ENCODE measurements around the gene GART. TPM values are rescaled to one million over a fixed set of nuclear protein-coding genes. Genes with fewer than 3 reads are reported as not detected.

The GART gene
- total RNA-seq, 6 experiments from 2014 or later = 23.0 to 93.5 (median 39.3) TPM

DNA sequence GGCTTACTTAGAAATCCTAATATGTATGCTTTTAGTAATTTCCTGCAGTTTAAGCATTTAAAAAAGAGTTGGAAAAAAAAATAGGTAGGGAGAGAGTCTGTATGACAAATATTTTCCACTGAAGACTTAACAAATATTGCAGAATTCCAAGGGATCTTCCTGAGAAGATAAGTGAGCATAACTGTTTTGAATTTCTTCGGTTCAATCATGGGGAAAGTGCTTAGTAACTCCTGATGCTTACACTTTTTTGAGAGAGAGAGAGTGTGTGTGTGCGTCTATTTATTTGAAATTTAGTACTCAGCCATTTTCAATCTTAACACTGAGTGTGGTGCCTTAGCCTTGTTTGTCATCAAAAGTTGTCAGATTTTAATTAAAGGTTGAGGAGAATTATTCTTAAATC lies 19.5 kb upstream of the GART start:
- Histone ChIP-seq H3K4me1 (no peaks in the 10 kb centered on the region), H3K27ac (no peak overlapping the region), H3K36me3 (peaks cover 0 to 63% (median 35%) of the 10 kb centered on the region in 4 donors), H3K4me3 (no peak overlapping the region), H3K9me3 (no peaks in the 10 kb centered on the region), H3K27me3 (no peaks in the 10 kb centered on the region)
- 71% methylated on average over 2 of the region's 2 CpGs for WGBS (ENCODE audit: insufficient coverage, low coverage, low lambda C conversion rate, missing lambda C conversion rate)
- ATAC-seq (no peak), DNase-seq (no peak)
- intact Hi-C loops (cut with DNase I) = no loop called here
- TF ChIP-seq CTCF (IDR thresholded peaks at IDR 0.05) = no peak
- no peak for TF ChIP-seq POLR2A (IDR thresholded peaks at IDR 0.05)

- Histone ChIP-seq H3K27ac (no peak overlapping the region), H3K9me3 (no peaks in the 10 kb centered on the region), H3K4me3 (no peak overlapping the region), H3K27me3 (no peaks in the 10 kb centered on the region), H3K36me3 (peaks cover 0 to 65% (median 36%) of the 10 kb centered on the region in 4 donors), H3K4me1 (no peaks in the 10 kb centered on the region)
- DNase-seq (no peak), ATAC-seq (no peak)
- intact Hi-C loops (cut with DNase I) = no loop called here
- TF ChIP-seq CTCF (IDR thresholded peaks at IDR 0.05) = no peak
- TF ChIP-seq POLR2A (IDR thresholded peaks at IDR 0.05) = no peak
These were observed 19.0 kb upstream of the GART start for GRCh38 chr21:33560965-33561364.

GRCh38 chr21:33559813-33560212 lies 17.9 kb upstream of the GART start:
- Histone ChIP-seq H3K27me3 (no peaks in the 10 kb centered on the region), H3K36me3 (peaks cover 0 to 72% (median 38%) of the 10 kb centered on the region in 4 donors), H3K27ac (no peak overlapping the region), H3K4me1 (no peaks in the 10 kb centered on the region), H3K4me3 (no peak overlapping the region), H3K9me3 (no peaks in the 10 kb centered on the region)
- DNase-seq = no peak
- intact Hi-C loops (cut with DNase I) = no loop called here
- 85% methylated on average over 10 of the region's 10 CpGs for WGBS (ENCODE audit: insufficient coverage, low coverage, low lambda C conversion rate, missing lambda C conversion rate)
- ATAC-seq = no peak
- TF ChIP-seq CTCF (IDR thresholded peaks at IDR 0.05) = no peak
- no peak for TF ChIP-seq POLR2A (IDR thresholded peaks at IDR 0.05)

GRCh38 chr21:33558777-33559421 lies 17.0 kb upstream of the GART start:
- intact Hi-C loops (cut with DNase I) = no loop called here
- no peaks in the 10 kb centered on the region for H3K4me1 ChIP-seq
- peaks cover 2 to 80% (median 43%) of the 10 kb centered on the region in 4 donors for H3K36me3 ChIP-seq
- no peak for TF ChIP-seq POLR2A (IDR thresholded peaks at IDR 0.05)
- TF ChIP-seq CTCF (IDR thresholded peaks at IDR 0.05) = no peak
- 53% methylated on average over 4 of the region's 4 CpGs for WGBS (ENCODE audit: insufficient coverage, low coverage, low lambda C conversion rate, missing lambda C conversion rate)
- ATAC-seq (no peak), DNase-seq (no peak)
- no peak overlapping the region for H3K4me3 ChIP-seq
- H3K27ac ChIP-seq = no peak overlapping the region
- H3K27me3 ChIP-seq = no peaks in the 10 kb centered on the region
- no peaks in the 10 kb centered on the region for H3K9me3 ChIP-seq

GRCh38 chr21:33557447-33557846 lies 15.5 kb upstream of the GART start:
- ATAC-seq = no peak
- no peak overlapping the region for H3K27ac ChIP-seq
- H3K9me3 ChIP-seq = no peaks in the 10 kb centered on the region
- no peak overlapping the region for H3K4me3 ChIP-seq
- H3K36me3 ChIP-seq = peaks cover 17 to 90% (median 54%) of the 10 kb centered on the region in 4 donors
- 96% methylated on average over 17 of the region's 19 CpGs for whole genome bisulfite sequencing (ENCODE audit: insufficient coverage, low coverage, low lambda C conversion rate, missing lambda C conversion rate)
- no peak for TF ChIP-seq CTCF (IDR thresholded peaks at IDR 0.05)
- no peak for TF ChIP-seq POLR2A (IDR thresholded peaks at IDR 0.05)
- H3K4me1 ChIP-seq = no peaks in the 10 kb centered on the region
- DNase-seq = no peak
- no peaks in the 10 kb centered on the region for H3K27me3 ChIP-seq
- intact Hi-C loops (cut with DNase I) = no loop called here
